GOT3 (cell line): Measurements from ENCODE around the gene XYLT1.

Experiments used
- DNase-seq: peaks from one replicate; lab custom pipeline; 2025; ENCODE audit warnings: mixed read lengths; lab: John Stamatoyannopoulos, UW

XYLT1 gene

DNA sequence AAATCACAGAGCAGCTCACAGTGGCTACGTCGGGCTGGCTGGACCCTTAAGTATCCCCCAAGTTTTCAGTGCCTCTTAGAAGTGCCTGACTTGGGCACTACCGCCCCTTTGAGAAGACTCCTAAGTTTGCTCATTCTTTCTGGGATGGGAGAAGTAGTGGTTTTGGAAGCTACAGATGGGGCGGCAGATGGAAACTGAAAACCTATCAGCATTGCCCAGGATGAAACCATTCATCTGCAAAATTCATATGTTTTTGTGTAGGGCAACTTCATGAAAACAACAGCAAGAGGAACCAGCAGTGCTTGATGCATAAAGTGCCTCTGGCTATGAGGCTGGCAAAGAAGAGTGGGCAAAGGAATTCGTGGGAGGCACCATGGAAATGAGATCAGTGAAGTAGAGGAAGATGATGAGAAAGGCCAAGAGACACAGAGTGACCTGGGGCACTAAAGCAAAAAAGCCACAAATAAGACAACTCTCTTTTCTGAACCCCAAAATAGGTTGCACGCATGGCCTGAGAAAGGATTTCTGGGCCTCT is 277.1 kb downstream of the XYLT1 start:
- DNase-seq, result no peak

DNA sequence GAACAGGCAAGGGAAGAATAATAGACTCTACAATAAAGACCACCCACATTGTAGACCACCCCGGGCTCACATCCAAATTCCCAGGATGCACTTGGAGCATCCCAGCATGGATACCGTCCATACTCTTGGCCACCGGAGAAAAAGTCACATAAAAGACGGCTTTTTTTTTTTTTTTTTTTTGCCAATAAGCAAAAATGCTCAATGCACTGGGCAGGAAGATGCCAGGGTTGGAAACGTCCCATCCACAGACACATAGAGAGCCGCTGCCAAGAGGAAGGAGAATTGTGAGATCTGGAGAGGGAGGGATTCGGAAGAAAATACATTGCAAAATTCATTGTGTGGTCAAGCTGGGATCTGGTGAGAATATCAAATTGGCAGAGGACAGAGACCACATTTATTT is 286.7 kb downstream of the XYLT1 start:
- DNase-seq, result no peak

DNA sequence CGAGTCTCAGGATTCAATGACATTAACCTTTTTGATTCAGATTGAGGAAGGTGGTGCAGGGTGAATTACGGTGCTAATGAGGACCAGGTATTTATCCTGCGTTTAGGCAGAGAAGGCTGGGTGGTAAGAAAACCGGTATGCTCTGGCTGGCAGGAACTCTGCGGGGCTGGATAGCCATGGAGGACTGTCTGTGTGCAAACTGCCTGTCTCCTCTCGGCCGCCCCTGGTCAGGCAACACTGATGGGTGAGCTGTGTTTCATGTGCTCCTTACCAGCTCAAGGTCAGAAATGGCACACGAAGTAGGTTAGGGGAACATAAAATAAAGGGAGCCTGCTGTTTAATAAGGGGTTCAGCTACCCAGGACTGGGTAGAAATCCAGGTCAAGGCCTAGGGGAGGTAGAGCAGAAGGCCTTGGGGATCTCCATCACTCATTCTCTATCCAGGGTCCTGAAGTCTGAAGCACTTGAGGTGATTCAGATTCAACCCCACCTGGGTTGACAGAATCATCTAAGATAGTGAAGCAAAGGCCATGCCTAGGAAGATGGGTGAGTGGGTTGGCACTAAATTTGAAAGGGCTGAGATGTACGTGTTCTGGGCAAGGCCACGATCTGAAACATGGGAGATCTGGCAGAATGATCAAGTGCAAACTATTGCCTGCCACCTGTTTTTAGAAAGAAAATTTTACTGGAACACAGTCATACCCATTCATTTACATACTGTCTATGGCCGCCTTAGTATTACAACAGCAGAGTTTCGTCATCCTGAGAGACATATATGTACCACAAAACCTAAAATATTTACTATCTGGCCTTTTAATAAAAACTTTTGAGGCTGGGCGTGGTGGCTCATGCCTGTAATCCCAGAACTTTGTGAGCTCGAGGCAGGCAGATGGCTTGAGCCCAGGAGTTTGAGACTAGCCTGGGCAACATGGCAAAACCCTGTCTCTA is 292.5 kb downstream of the XYLT1 start:
- no peak for DNase-seq

- DNase-seq, result no peak
Measured at GRCh38 chr16:17177242-17177958, 293.4 kb downstream of the XYLT1 start.

DNA sequence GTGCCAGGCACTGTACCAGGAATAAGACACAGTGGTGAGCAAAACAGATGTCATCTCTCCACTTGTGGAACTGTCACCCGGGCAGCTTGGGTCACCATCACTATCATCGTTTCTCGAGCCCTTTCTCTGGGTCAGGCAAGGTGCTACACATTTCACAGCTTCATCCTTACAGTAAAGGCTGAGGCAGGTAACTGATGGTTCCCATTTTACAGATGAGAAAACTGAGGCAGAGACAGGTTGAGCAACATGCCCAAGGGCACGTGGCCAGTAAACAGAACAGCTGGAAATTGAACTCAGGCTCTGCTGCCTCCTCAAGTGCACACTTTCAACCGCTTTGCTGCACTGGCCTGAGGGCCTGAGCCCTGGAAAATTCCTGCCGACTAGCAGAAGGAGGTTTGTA is 294.6 kb downstream of the XYLT1 start:
- no peak for DNase-seq

- DNase-seq, result no peak
Measured at GRCh38 chr16:17173281-17173680, 297.5 kb downstream of the XYLT1 start.

GRCh38 chr16:17171250-17172143 is 299.3 kb downstream of the XYLT1 start:
- DNase-seq, result no peak

DNA sequence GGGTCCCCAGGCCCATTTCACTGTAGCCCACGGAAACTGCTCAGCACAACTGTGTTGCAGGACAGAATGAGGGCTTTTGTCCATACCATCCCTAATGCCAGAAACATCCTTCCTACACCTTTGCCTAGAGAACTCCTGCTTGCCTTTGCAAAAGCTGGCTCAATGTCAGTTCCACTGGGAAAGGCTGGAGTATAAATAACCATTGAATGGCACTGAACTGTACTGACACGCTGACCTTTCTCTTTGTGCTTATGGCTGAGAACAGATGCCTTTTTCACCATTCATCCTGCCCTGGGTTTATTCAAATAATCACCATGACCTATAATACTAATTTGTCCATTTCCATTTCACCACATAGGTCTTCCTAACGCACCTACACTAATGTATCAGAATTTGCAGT is 300.3 kb downstream of the XYLT1 start:
- DNase-seq, result no peak

DNA sequence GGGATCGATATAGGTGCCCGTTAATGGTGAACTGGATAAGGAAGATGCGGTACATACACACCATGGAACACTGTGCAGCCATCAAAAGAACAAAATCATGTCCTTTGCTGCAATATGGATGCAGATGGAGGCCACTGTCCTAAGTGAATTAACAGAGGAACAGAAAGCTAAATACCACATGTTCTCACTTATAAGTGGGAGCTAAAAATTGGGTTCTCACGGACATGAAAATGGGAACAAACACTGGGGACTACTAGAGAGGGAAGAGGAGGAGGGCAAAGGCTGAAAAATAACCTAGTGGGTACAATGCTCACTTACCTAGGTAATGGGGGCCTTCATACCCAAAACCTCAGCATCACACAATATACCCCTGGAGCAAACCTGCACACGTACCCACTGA is 302.6 kb downstream of the XYLT1 start:
- no peak for DNase-seq

- DNase-seq, result no peak
Measured at GRCh38 chr16:17166095-17166494, 304.7 kb downstream of the XYLT1 start.

- DNase-seq, result no peak
Measured at GRCh38 chr16:17162560-17162959, 308.2 kb downstream of the XYLT1 start.

DNA sequence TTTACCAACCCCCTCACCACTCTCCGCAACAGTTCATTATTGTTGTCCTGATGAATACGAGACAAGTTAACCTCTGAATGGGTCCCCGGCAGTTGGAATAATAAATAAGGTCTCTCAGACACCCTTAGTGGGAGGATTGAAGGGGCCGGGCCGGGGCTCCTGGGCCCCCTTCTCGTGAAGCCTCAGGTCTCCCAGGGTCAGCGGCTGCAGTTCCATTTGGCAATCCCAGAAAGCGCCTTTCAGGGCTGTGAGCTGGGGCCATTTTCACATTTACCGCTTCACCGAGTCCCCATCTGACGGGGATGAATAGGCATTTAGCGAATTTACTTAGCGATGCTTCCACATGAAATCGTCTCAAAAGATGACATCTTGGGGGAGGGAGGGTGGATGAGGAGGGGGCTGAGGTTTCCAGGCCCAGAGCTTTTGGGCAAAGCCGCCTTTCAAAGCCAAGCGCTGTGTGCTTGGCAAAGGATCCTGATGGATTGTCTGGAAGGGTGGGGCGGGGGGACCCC is 309.8 kb downstream of the XYLT1 start:
- DNase-seq, result no peak

GRCh38 chr16:17160285-17160853 is 310.4 kb downstream of the XYLT1 start:
- DNase-seq, result no peak

DNA sequence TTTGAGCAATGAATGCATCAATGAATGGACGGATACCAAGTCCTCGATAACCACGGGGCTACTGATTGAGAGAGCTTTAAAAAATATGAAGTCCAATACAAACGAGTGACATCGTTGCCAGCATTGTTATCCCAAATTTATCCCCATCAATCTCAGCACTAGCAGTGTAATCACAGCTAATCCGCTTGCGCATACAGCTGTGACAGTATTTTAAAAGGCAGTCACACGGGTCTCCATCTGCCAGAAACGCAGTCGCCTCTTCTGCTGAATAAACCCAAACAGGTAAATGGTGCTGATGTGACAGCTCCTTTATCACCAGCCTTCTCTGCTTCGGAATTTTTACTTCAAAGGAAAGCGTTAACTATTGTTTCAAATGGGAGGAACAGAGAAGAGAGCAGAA is 311.1 kb downstream of the XYLT1 start:
- DNase-seq, result no peak

DNA sequence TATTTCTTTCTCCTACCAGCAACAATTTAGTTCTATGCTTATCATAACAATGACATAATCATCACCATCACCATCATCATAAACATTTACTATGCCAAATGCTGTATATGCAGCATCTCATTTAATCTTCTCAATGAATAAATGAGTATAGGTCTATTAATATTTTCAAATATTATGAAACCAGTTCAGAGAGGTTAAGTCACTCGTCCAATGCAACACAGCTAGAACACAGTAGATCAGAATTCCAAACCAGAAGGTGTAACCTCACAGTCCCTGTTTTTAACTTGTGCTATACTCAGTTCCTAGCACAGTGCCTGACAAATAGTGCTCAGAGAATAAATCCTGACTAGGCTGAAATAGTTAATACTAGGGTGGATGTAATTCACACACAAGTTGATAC is 314.8 kb downstream of the XYLT1 start:
- no peak for DNase-seq

DNA sequence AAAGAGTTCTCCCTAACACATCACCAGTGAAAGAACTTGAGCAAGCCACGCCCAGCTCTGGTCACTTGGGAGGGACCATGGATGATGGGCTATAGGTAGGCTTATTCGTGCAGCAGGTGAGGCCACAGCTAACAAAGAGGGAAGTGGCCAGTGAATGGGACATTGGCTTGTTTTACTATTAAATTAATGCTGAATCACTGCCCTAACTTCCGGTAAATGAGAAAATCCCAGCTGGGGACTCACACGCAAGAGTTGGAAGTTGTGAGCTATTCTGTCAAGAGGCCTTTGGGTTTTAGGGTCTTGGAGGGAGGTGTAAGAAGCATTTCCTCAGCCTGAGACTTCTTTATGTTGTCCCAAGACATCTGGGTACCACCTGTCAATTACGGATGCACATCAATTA is 315.3 kb downstream of the XYLT1 start:
- no peak for DNase-seq

GRCh38 chr16:17154981-17155380 is 315.8 kb downstream of the XYLT1 start:
- DNase-seq, result no peak

DNA sequence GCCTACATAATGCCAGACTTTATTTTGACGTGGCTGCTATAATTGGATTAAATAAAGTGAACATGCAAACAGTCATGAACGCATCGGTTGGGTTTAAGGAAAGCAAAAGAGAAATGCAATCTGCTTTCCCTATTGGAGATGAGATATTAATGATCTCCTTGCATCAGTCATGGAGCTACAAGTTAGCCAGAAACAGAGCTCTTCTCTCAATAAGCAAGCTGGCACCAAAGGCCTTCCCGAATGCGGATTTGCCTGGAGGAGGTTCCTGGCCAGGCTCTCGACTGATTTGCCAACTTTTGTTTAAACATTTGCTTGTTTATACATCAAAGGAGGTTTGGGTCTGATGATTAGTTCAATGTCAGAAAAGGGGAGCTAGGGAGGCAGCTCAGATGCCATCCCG is 318.4 kb downstream of the XYLT1 start:
- no peak for DNase-seq

GRCh38 chr16:17151335-17151734 is 319.4 kb downstream of the XYLT1 start:
- DNase-seq, result no peak

- no peak for DNase-seq
Measured at GRCh38 chr16:17149904-17150483, 320.8 kb downstream of the XYLT1 start.

- no peak for DNase-seq
Measured at GRCh38 chr16:17147942-17148341, 322.8 kb downstream of the XYLT1 start.
